SK-N-SH (cell line): ENCODE data around the gene TIMD4. TPM values are rescaled to one million over a fixed set of nuclear protein-coding genes. Genes with fewer than 3 reads are reported as not detected.

ENCODE experiments used
- CTCF ChIA-PET: fragments of 300-600, 350-600 bp; formaldehyde crosslinking; extraction: SDS; loops from one replicate; lab custom pipeline; 2021; lab: Yijun Ruan, JAX
- POLR2A ChIA-PET: fragments of 350-600 bp; sonication (Branson Sonifier 250); formaldehyde crosslinking; extraction: SDS; loops from one replicate; lab custom pipeline; 2020; ENCODE audit warnings: antibody characterized with exemption, inconsistent platforms; lab: Yijun Ruan, JAX
- DNase-seq: peaks from one replicate; pipeline ENCODE4 v3.0.0; 2012
- H2AFZ ChIP-seq: fragments of 200-600 bp; sonication (generic); 2 replicates; pipeline ENCODE4 v1.8.1; 2016; ENCODE audit warnings: antibody characterized with exemption, mild to moderate bottlenecking, low read depth
- H3F3A ChIP-seq: fragments of 200-600 bp; sonication (generic); replicated peaks from 2 replicates; pipeline ENCODE3; 2016; ENCODE audit warnings: antibody characterized with exemption, mild to moderate bottlenecking; ENCODE audit not compliant: insufficient read depth
- H3K27ac ChIP-seq, 2 experiments: fragments of 200-500 bp in 1 of 2; fragments of 200-600 bp in 1 of 2; sonication (Bioruptor generic) in 1 of 2; sonication (generic), shearing (Covaris generic) in 1 of 2; 2 replicates each; pipeline versions ENCODE4 v1.5.1 to v1.6.1; 2014 to 2016; ENCODE audit warnings: low read depth in 2 of 2, inconsistent platforms in 1 of 2, low read length in 1 of 2, mild to moderate bottlenecking in 1 of 2, mixed read lengths in 1 of 2
- H3K27me3 ChIP-seq: fragments of 200-600 bp; sonication (generic), shearing (Covaris generic); 2 replicates; pipeline ENCODE4 v1.6.1; 2016; ENCODE audit warnings: mixed run types; ENCODE audit not compliant: insufficient read depth
- H3K36me3 ChIP-seq, 2 experiments: fragments of 200-500 bp in 1 of 2; fragments of 200-600 bp in 1 of 2; sonication (Bioruptor generic) in 1 of 2; sonication (generic) in 1 of 2; replicated peaks in 1 of 2; 2 replicates each; pipeline versions ENCODE3 to v1.5.1; 2014 to 2016; ENCODE audit warnings: low read length in 1 of 2, mild to moderate bottlenecking in 1 of 2; ENCODE audit not compliant: insufficient read depth in 2 of 2, control insufficient read depth in 1 of 2
- H3K4me1 ChIP-seq, 2 experiments: fragments of 200-500 bp in 1 of 2; fragments of 200-600 bp in 1 of 2; sonication (Bioruptor generic) in 1 of 2; sonication (generic), shearing (Covaris generic) in 1 of 2; 2 replicates each; pipeline versions ENCODE4 v1.5.1 to v1.6.1; 2014 to 2016; ENCODE audit warnings: low read depth in 1 of 2, low read length in 1 of 2, mixed run types in 1 of 2; ENCODE audit not compliant: insufficient read depth in 2 of 2, control insufficient read depth in 1 of 2
- H3K4me2 ChIP-seq: fragments of 200-600 bp; sonication (generic), shearing (Covaris generic); 2 replicates; pipeline ENCODE4 v1.6.1; 2017; ENCODE audit warnings: mixed run types
- H3K4me3 ChIP-seq, 2 experiments: fragments of 200-500 bp in 1 of 2; fragments of 200-600 bp in 1 of 2; sonication (Bioruptor generic) in 1 of 2; sonication (generic), shearing (Covaris generic) in 1 of 2; 2 replicates each; pipeline versions ENCODE4 v1.5.1 to v1.8.1; 2014 to 2016; ENCODE audit warnings: low read depth in 2 of 2, inconsistent platforms in 1 of 2, low read length in 1 of 2, mild to moderate bottlenecking in 1 of 2, mixed read lengths in 1 of 2, moderate library complexity in 1 of 2
- H3K79me2 ChIP-seq: fragments of 200-600 bp; sonication (generic); 2 replicates; pipeline ENCODE4 v1.8.1; 2017; ENCODE audit warnings: mild to moderate bottlenecking; ENCODE audit not compliant: insufficient read depth
- H3K9ac ChIP-seq: fragments of 200-600 bp; sonication (generic); 2 replicates; pipeline ENCODE4 v1.6.1; 2017; ENCODE audit warnings: mixed run types
- H3K9me2 ChIP-seq: fragments of 200-600 bp; sonication (generic); 2 replicates; pipeline ENCODE4 v1.6.1; 2017; ENCODE audit warnings: mixed run types
- H3K9me3 ChIP-seq: fragments of 200-600 bp; sonication (generic); 2 replicates; pipeline ENCODE4 v1.6.1; 2017; ENCODE audit warnings: mixed run types, mild to moderate bottlenecking, moderate library complexity
- H4K20me1 ChIP-seq: fragments of 200-600 bp; sonication (generic); 2 replicates; pipeline ENCODE4 v1.6.1; 2017; ENCODE audit warnings: mild to moderate bottlenecking, mixed run types; ENCODE audit not compliant: insufficient read depth
- CHD2 ChIP-seq: fragments of 150-350 bp; IDR thresholded peaks from 2 replicates; pipeline ENCODE4 v1.6.1; 2018; ENCODE audit warnings: low read length; ENCODE audit not compliant: partially characterized antibody
- GATA2 ChIP-seq: sonication (generic); formaldehyde crosslinking; IDR thresholded peaks from 2 replicates; pipeline ENCODE4 v1.5.0; 2020; ENCODE audit warnings: mild to moderate bottlenecking, missing genetic modification reagents
- JUND ChIP-seq: IDR thresholded peaks from 2 replicates; pipeline ENCODE4 v1.4.0; 2012
- MXI1 ChIP-seq: IDR thresholded peaks from 2 replicates; pipeline ENCODE4 v1.6.1; 2012; ENCODE audit warnings: mild to moderate bottlenecking, low read depth, low read length, improper control_type of control experiment
- NFIC ChIP-seq: IDR thresholded peaks from 2 replicates; pipeline ENCODE4 v1.4.0; 2012; ENCODE audit warnings: borderline replicate concordance
- RXRA ChIP-seq: IDR thresholded peaks from 2 replicates; pipeline ENCODE4 v1.4.0; 2012; ENCODE audit warnings: low read depth, mild to moderate bottlenecking, borderline replicate concordance
- SIN3A ChIP-seq: IDR thresholded peaks from 2 replicates; pipeline ENCODE4 v1.6.1; 2012; ENCODE audit warnings: low read depth, mild to moderate bottlenecking, low read length, moderate library complexity, borderline replicate concordance
- SMC3 ChIP-seq: IDR thresholded peaks from 2 replicates; pipeline ENCODE4 v1.6.1; 2012; ENCODE audit warnings: low read depth, low read length, improper control_type of control experiment
- TAF1 ChIP-seq: IDR thresholded peaks from 2 replicates; pipeline ENCODE4 v1.6.1; 2012; ENCODE audit warnings: low read depth, mild to moderate bottlenecking, low read length, moderate library complexity, borderline replicate concordance
- TEAD4 ChIP-seq: IDR thresholded peaks from 2 replicates; pipeline ENCODE4 v1.4.0; 2012; ENCODE audit warnings: mild to moderate bottlenecking, borderline replicate concordance; ENCODE audit not compliant: insufficient read depth
- YY1 ChIP-seq: IDR thresholded peaks from 2 replicates; pipeline ENCODE4 v1.4.0; 2012; ENCODE audit warnings: low read depth, mild to moderate bottlenecking
- WGBS: methylation state at CpG from one replicate; pipeline ENCODE4 v1.1.6; 2017; ENCODE audit warnings: low lambda C conversion rate; 5-methylcytosine and 5-hydroxymethylcytosine counted together
- polyA plus RNA-seq, 3 experiments: library from polyadenylated mRNA; depleted of rRNA; stranded (reverse); fragments of >200 nt; gene quantifications; 2 replicates each; pipeline ENCODE4 v1.2.3, GENCODE V29; 2012
- TF ChIP-seq, protein P1 (sequence below): IDR thresholded peaks from 2 replicates; pipeline ENCODE4; 2012
- TF ChIP-seq, protein P2 (sequence below): IDR thresholded peaks from 2 replicates; pipeline ENCODE4 v1.6.1; 2012; ENCODE audit warnings: mild to moderate bottlenecking, low read depth, low read length, moderate library complexity
- TF ChIP-seq, protein P3 (sequence below): fragments of 200-600 bp; sonication (generic); IDR thresholded peaks from 2 replicates; pipeline ENCODE4 v1.6.1; 2017; ENCODE audit warnings: antibody characterized with exemption, mild to moderate bottlenecking, moderate library complexity
- TF ChIP-seq, protein P4 (sequence below): fragments of 150-350 bp; IDR thresholded peaks from 2 replicates; pipeline ENCODE4 v1.6.1; 2016; ENCODE audit warnings: mild to moderate bottlenecking, low read depth, low read length

TIMD4 gene
- polyA plus RNA-seq, 1 of the 3 experiments (the other 2 are of a cell fraction): not detected

DNA sequence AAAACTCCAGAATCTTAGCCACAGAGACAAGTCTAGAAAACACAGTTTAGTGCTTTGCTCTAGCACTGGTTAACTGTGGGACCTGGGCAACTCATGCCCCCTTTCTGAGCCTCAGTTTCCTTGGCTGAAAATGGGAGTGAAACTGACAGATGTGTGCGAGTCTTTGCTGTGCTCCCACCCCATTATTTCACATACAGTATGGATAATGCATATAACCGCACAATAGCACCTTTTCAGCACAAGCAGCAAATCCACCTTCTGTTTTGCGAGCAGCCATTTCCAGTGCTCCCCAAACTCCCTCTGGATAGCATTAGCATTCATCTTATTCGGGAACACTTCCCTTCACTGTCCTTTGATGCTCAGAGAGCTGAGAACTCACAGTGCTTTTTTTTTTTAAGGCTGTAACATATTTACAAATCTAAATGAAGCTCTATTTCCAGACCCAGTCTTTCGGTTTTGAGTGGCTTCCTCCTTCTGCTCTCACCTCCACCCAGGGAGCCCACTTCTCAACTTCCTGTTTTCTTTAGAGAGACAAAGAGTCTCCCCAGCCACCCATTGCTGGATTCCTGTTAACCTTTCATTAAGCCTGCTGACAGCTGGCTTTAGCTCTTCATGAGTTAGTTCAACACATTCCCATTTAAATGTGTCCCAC, 49.2 kb downstream of the TIMD4 start:
- no peak overlapping the region for H2AFZ ChIP-seq
- no peak overlapping the region for H3K4me3 ChIP-seq
- H3K9ac ChIP-seq: no peak overlapping the region
- H3K27me3 ChIP-seq: no peaks in the 10 kb centered on the region
- no peaks in the 10 kb centered on the region for H4K20me1 ChIP-seq
- no peaks in the 10 kb centered on the region for H3K79me2 ChIP-seq
- H3K9me2 ChIP-seq: no peaks in the 10 kb centered on the region
- POLR2A ChIA-PET: no interaction called here
- no peak overlapping the region for H3K4me2 ChIP-seq
- DNase-seq: no peak
- no peaks in the 10 kb centered on the region for H3F3A ChIP-seq
- H3K9me3 ChIP-seq: no peaks in the 10 kb centered on the region
- CTCF ChIA-PET: no interaction called here
- H3K27ac ChIP-seq: no peak overlapping the region
- no peaks in the 10 kb centered on the region for H3K36me3 ChIP-seq
- TF ChIP-seq SIN3A: no peak
- TF ChIP-seq SMC3: no peak
- no peak for TF ChIP-seq CHD2
- TF ChIP-seq, protein P1, sequence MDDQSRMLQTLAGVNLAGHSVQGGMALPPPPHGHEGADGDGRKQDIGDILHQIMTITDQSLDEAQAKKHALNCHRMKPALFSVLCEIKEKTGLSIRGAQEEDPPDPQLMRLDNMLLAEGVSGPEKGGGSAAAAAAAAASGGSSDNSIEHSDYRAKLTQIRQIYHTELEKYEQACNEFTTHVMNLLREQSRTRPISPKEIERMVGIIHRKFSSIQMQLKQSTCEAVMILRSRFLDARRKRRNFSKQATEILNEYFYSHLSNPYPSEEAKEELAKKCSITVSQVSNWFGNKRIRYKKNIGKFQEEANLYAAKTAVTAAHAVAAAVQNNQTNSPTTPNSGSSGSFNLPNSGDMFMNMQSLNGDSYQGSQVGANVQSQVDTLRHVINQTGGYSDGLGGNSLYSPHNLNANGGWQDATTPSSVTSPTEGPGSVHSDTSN: no peak
- TF ChIP-seq, protein P2, sequence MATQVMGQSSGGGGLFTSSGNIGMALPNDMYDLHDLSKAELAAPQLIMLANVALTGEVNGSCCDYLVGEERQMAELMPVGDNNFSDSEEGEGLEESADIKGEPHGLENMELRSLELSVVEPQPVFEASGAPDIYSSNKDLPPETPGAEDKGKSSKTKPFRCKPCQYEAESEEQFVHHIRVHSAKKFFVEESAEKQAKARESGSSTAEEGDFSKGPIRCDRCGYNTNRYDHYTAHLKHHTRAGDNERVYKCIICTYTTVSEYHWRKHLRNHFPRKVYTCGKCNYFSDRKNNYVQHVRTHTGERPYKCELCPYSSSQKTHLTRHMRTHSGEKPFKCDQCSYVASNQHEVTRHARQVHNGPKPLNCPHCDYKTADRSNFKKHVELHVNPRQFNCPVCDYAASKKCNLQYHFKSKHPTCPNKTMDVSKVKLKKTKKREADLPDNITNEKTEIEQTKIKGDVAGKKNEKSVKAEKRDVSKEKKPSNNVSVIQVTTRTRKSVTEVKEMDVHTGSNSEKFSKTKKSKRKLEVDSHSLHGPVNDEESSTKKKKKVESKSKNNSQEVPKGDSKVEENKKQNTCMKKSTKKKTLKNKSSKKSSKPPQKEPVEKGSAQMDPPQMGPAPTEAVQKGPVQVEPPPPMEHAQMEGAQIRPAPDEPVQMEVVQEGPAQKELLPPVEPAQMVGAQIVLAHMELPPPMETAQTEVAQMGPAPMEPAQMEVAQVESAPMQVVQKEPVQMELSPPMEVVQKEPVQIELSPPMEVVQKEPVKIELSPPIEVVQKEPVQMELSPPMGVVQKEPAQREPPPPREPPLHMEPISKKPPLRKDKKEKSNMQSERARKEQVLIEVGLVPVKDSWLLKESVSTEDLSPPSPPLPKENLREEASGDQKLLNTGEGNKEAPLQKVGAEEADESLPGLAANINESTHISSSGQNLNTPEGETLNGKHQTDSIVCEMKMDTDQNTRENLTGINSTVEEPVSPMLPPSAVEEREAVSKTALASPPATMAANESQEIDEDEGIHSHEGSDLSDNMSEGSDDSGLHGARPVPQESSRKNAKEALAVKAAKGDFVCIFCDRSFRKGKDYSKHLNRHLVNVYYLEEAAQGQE: no peak
- no peak for TF ChIP-seq NFIC
- no peak for TF ChIP-seq JUND
- no peak for TF ChIP-seq MXI1
- no peak for TF ChIP-seq RXRA
- TF ChIP-seq, protein P3, sequence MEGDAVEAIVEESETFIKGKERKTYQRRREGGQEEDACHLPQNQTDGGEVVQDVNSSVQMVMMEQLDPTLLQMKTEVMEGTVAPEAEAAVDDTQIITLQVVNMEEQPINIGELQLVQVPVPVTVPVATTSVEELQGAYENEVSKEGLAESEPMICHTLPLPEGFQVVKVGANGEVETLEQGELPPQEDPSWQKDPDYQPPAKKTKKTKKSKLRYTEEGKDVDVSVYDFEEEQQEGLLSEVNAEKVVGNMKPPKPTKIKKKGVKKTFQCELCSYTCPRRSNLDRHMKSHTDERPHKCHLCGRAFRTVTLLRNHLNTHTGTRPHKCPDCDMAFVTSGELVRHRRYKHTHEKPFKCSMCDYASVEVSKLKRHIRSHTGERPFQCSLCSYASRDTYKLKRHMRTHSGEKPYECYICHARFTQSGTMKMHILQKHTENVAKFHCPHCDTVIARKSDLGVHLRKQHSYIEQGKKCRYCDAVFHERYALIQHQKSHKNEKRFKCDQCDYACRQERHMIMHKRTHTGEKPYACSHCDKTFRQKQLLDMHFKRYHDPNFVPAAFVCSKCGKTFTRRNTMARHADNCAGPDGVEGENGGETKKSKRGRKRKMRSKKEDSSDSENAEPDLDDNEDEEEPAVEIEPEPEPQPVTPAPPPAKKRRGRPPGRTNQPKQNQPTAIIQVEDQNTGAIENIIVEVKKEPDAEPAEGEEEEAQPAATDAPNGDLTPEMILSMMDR: no peak
- TF ChIP-seq TAF1: no peak
- no peak for TF ChIP-seq TEAD4
- no peak for TF ChIP-seq GATA2 (CRISPR knock-in tag)
- TF ChIP-seq YY1: no peak
- TF ChIP-seq, protein P4, sequence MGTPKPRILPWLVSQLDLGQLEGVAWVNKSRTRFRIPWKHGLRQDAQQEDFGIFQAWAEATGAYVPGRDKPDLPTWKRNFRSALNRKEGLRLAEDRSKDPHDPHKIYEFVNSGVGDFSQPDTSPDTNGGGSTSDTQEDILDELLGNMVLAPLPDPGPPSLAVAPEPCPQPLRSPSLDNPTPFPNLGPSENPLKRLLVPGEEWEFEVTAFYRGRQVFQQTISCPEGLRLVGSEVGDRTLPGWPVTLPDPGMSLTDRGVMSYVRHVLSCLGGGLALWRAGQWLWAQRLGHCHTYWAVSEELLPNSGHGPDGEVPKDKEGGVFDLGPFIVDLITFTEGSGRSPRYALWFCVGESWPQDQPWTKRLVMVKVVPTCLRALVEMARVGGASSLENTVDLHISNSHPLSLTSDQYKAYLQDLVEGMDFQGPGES: no peak
- no peaks in the 10 kb centered on the region for H3K4me1 ChIP-seq
- WGBS: 40% methylated on average over 5 of the region's 5 CpGs
